Ishikawa (cell line): ENCODE measurements around the gene MACROD2.

Source experiments
- CEBPB ChIP-seq: IDR thresholded peaks from 2 replicates; pipeline ENCODE4 v1.6.1; 2012
- CREB1 ChIP-seq: IDR thresholded peaks from 2 replicates; pipeline ENCODE4 v1.6.1; 2012; ENCODE audit warnings: low read depth
- EGR1 ChIP-seq: IDR thresholded peaks from 2 replicates; pipeline ENCODE4 v1.6.1; 2012
- EP300 ChIP-seq: IDR thresholded peaks from 2 replicates; pipeline ENCODE4 v1.6.1; 2012; ENCODE audit warnings: borderline replicate concordance
- FOXM1 ChIP-seq: IDR thresholded peaks from 2 replicates; pipeline ENCODE4 v1.6.1; 2012; ENCODE audit warnings: low read depth, borderline replicate concordance
- MAX ChIP-seq: IDR thresholded peaks from 2 replicates; pipeline ENCODE4 v1.6.1; 2012
- RAD21 ChIP-seq: IDR thresholded peaks from 2 replicates; pipeline ENCODE4 v1.6.1; 2012; ENCODE audit warnings: low read depth
- REST ChIP-seq: IDR thresholded peaks from 2 replicates; pipeline ENCODE4 v1.6.1; 2012; ENCODE audit warnings: low read depth, mild to moderate bottlenecking
- TEAD4 ChIP-seq: IDR thresholded peaks from 2 replicates; pipeline ENCODE4 v1.6.1; 2012
- USF1 ChIP-seq: IDR thresholded peaks from 2 replicates; pipeline ENCODE4 v1.6.1; 2012
- YY1 ChIP-seq: IDR thresholded peaks from 2 replicates; pipeline ENCODE4 v1.6.1; 2012; ENCODE audit warnings: low read depth
- ZBTB7A ChIP-seq: IDR thresholded peaks from 2 replicates; pipeline ENCODE4 v1.6.1; 2012; ENCODE audit warnings: low read depth

GRCh38 chr20:14568701-14569100 is 573.4 kb downstream of the MACROD2 start:
- no peak for TF ChIP-seq MAX
- TF ChIP-seq USF1: no peak
- TF ChIP-seq ZBTB7A: no peak
- no peak for TF ChIP-seq RAD21
- no peak for TF ChIP-seq CREB1
- no peak for TF ChIP-seq FOXM1
- no peak for TF ChIP-seq REST
- TF ChIP-seq EGR1: no peak
- TF ChIP-seq TEAD4: no peak
- TF ChIP-seq CEBPB: no peak
- no peak for TF ChIP-seq EP300
- no peak for TF ChIP-seq YY1
